ENCODE results near the gene TM4SF18.

Gene TM4SF18

GRCh38 chr3:149282322-149282721, 51.1 kb downstream of the TM4SF18 start:
- no peak for DNase-seq (ENCODE audit: extremely low spot score)
- CTCF ChIA-PET, result interaction anchor here (4.8 to 5.5 kb wide), 2 partner anchors 161 to 327 kb away, joined by 18 to 60 read pairs; no protein-coding TSS in a partner anchor
- TF ChIP-seq CTCF (IDR thresholded peaks at IDR 0.05; ENCODE audit: control extremely low read depth, extremely low read depth, low read depth, missing control alignments), result no peak
- POLR2A ChIA-PET, result no interaction called here

- CTCF ChIA-PET, result interaction anchor here (0.6 to 5.5 kb wide), 7 partner anchors 10 to 330 kb away, joined by 3 to 60 read pairs (median 13); no protein-coding TSS in a partner anchor
- POLR2A ChIA-PET, result no interaction called here
- TF ChIP-seq CTCF (IDR thresholded peaks at IDR 0.05; ENCODE audit: control extremely low read depth, extremely low read depth, low read depth, missing control alignments), result no peak
- no peak for DNase-seq (ENCODE audit: extremely low spot score)
Observed at GRCh38 chr3:149280671-149281349, 52.6 kb downstream of the TM4SF18 start.

- TF ChIP-seq CTCF (IDR thresholded peaks at IDR 0.05; ENCODE audit: control extremely low read depth, extremely low read depth, low read depth, missing control alignments), result no peak
- no peak for DNase-seq (ENCODE audit: extremely low spot score)
- ChIA-PET CTCF (interaction anchor here (0.9 to 5.5 kb wide), 9 partner anchors 12 to 324 kb away, joined by 3 to 60 read pairs (median 4); no protein-coding TSS in a partner anchor), POLR2A (no interaction called here)
Observed at GRCh38 chr3:149278911-149279310, 54.5 kb downstream of the TM4SF18 start.

GRCh38 chr3:149277331-149277813, 56.1 kb downstream of the TM4SF18 start:
- ChIA-PET CTCF (interaction anchor here (1.3 to 5.5 kb wide), 3 partner anchors 147 to 322 kb away, joined by 3 to 60 read pairs (median 3); no protein-coding TSS in a partner anchor), POLR2A (no interaction called here)
- no peak for TF ChIP-seq CTCF (IDR thresholded peaks at IDR 0.05; ENCODE audit: control extremely low read depth, extremely low read depth, low read depth, missing control alignments)
- no peak for DNase-seq (ENCODE audit: extremely low spot score)

- POLR2A ChIA-PET, result no interaction called here
- no peak for TF ChIP-seq CTCF (IDR thresholded peaks at IDR 0.05; ENCODE audit: control extremely low read depth, extremely low read depth, low read depth, missing control alignments)
- CTCF ChIA-PET, result interaction anchor here (1.6 to 6.4 kb wide), 5 partner anchors 145 to 326 kb away, joined by 6 to 154 read pairs (median 56); no protein-coding TSS in a partner anchor
- no peak for DNase-seq (ENCODE audit: extremely low spot score)
Observed at GRCh38 chr3:149276619-149277018, 56.8 kb downstream of the TM4SF18 start.

- ChIA-PET CTCF (interaction anchor here (0.9 to 6.4 kb wide), 10 partner anchors 10 to 324 kb away, joined by 3 to 154 read pairs (median 4); partner anchors contain the start of gene HPS3), POLR2A (no interaction called here)
- no peak for TF ChIP-seq CTCF (IDR thresholded peaks at IDR 0.05; ENCODE audit: control extremely low read depth, extremely low read depth, low read depth, missing control alignments)
- no peak for DNase-seq (ENCODE audit: extremely low spot score)
Observed at GRCh38 chr3:149274220-149274619, 59.2 kb downstream of the TM4SF18 start.
